HepG2 (cell line): ENCODE data around the gene PCSK6. TPM values are rescaled to one million over a fixed set of nuclear protein-coding genes. Genes with fewer than 3 reads are reported as not detected.

Experiments used
- ATAC-seq: fragments of 200-7000 bp; cut with Tn5 transposase; 3 replicates; pipeline ENCODE4 v1.9.1; 2020; ENCODE audit warnings: mild to moderate bottlenecking, moderate library complexity
- BruUV-seq: library from RNA; stranded (reverse); fragments of 400-500 nt; replicated peaks from 2 replicates; lab custom pipeline; 2021; lab: Mats Ljungman, UMichigan
- CTCF ChIA-PET: fragments of 300-600 bp; formaldehyde crosslinking; extraction: SDS; loops from one replicate; lab custom pipeline; 2021; ENCODE audit warnings: low total read pairs, inconsistent platforms, low intra/inter-chr PET ratio; lab: Yijun Ruan, JAX
- POLR2A ChIA-PET: fragments of 350-600 bp; sonication (Branson Sonifier 250); formaldehyde crosslinking; loops from one replicate; lab custom pipeline; 2020; ENCODE audit warnings: antibody characterized with exemption, inconsistent platforms; lab: Yijun Ruan, JAX
- DNase-seq: peaks from one replicate; pipeline ENCODE4 v3.0.0-alpha.2; 2015; ENCODE audit warnings: low spot score
- FAIRE-seq: peaks from 3 replicates; lab custom pipeline; 2011; peaks lifted over from hg19 to GRCh38; lab: Jason Lieb, UNC
- H2AFZ ChIP-seq: one replicate; pipeline ENCODE4 v1.6.1; 2011; ENCODE audit warnings: low read length, inconsistent platforms
- H3K27ac ChIP-seq: fragments of 300-600 bp; 3 replicates; pipeline ENCODE4 v1.8.0; 2011; ENCODE audit warnings: mixed run types, mild to moderate bottlenecking, mixed read lengths, low read length, inconsistent platforms; ENCODE audit not compliant: insufficient read depth; ENCODE audit errors: extremely low read length
- H3K27me3 ChIP-seq, 2 experiments: fragments of 200-600 bp in 1 of 2; 2 replicates in 1 of 2; 3 replicates in 1 of 2; pipeline versions ENCODE4 v1.6.0 to v1.8.0; 2011; ENCODE audit warnings: low read length in 2 of 2, mild to moderate bottlenecking in 2 of 2, moderate library complexity in 2 of 2, inconsistent platforms in 1 of 2; ENCODE audit not compliant: insufficient read depth in 2 of 2, control insufficient read depth in 1 of 2
- H3K36me3 ChIP-seq, 2 experiments: fragments of 200-600 bp in 1 of 2; replicated peaks in 1 of 2; 2 replicates in 1 of 2; 3 replicates in 1 of 2; pipeline versions ENCODE4 v1.5.1 to v1.8.0; 2011; ENCODE audit warnings: low read length in 2 of 2, inconsistent platforms in 1 of 2; ENCODE audit not compliant: insufficient read depth in 2 of 2, control insufficient read depth in 1 of 2
- H3K4me1 ChIP-seq: 2 replicates; pipeline ENCODE4 v1.5.1; 2012; ENCODE audit warnings: low read length, inconsistent platforms; ENCODE audit not compliant: insufficient read depth
- H3K4me2 ChIP-seq: 2 replicates; pipeline ENCODE4 v1.6.0; 2011; ENCODE audit warnings: low read depth, low read length, inconsistent platforms
- H3K4me3 ChIP-seq, 3 experiments: fragments of 200-600 bp in 1 of 3; sonication (generic), shearing (Covaris generic) in 1 of 3; replicated peaks in 1 of 3; 2 replicates each; pipeline ENCODE4 v1.5.1; 2011 to 2016; ENCODE audit warnings: low read length in 3 of 3, inconsistent platforms in 2 of 3, low read depth in 2 of 3, mild to moderate bottlenecking in 2 of 3, control low read depth in 1 of 3, mixed read lengths in 1 of 3; ENCODE audit not compliant: insufficient read depth in 1 of 3
- H3K79me2 ChIP-seq: one replicate; pipeline ENCODE4 v1.6.1; 2011; ENCODE audit warnings: low read length, inconsistent platforms; ENCODE audit not compliant: insufficient read depth
- H3K9ac ChIP-seq: 2 replicates; pipeline ENCODE4 v1.6.0; 2011; ENCODE audit warnings: mild to moderate bottlenecking, low read depth, low read length, inconsistent platforms; ENCODE audit not compliant: insufficient read depth
- H3K9me3 ChIP-seq: 2 replicates; pipeline ENCODE4 v1.5.1; 2012; ENCODE audit warnings: mild to moderate bottlenecking, low read length
- H4K20me1 ChIP-seq: 2 replicates; pipeline ENCODE4 v1.6.0; 2011; ENCODE audit warnings: inconsistent platforms, mild to moderate bottlenecking, low read length, moderate library complexity; ENCODE audit not compliant: insufficient read depth
- GTF3A ChIP-seq: sonication (generic); formaldehyde crosslinking; conservative IDR thresholded peaks from 2 replicates; pipeline ENCODE4 v1.4.0; 2020; ENCODE audit warnings: mild to moderate bottlenecking, missing genetic modification reagents
- MYNN ChIP-seq: sonication (generic); formaldehyde crosslinking; IDR thresholded peaks from 2 replicates; pipeline ENCODE4 v1.4.0; 2020; ENCODE audit warnings: mild to moderate bottlenecking, low read depth, missing genetic modification reagents
- STAG1 ChIP-seq: sonication (generic); formaldehyde crosslinking; IDR thresholded peaks from 2 replicates; pipeline ENCODE4 v1.4.0; 2020; ENCODE audit warnings: missing genetic modification reagents
- ZBTB21 ChIP-seq: sonication (generic); formaldehyde crosslinking; IDR thresholded peaks from 2 replicates; pipeline ENCODE4 v1.4.0; 2020; ENCODE audit warnings: missing genetic modification reagents
- ZFP82 ChIP-seq: sonication (generic); formaldehyde crosslinking; IDR thresholded peaks from 2 replicates; pipeline ENCODE4 v1.5.1; 2020; ENCODE audit warnings: mild to moderate bottlenecking, missing genetic modification reagents, borderline replicate concordance
- ZNF367 ChIP-seq: sonication (generic); formaldehyde crosslinking; IDR thresholded peaks from 2 replicates; pipeline ENCODE4 v1.4.0; 2020; ENCODE audit warnings: missing genetic modification reagents, borderline replicate concordance
- ZNF569 ChIP-seq: sonication (generic); formaldehyde crosslinking; IDR thresholded peaks from 2 replicates; pipeline ENCODE4 v1.5.0; 2020; ENCODE audit warnings: mild to moderate bottlenecking, missing genetic modification reagents, moderate library complexity, borderline replicate concordance
- ZNF75D ChIP-seq: sonication (generic); formaldehyde crosslinking; IDR thresholded peaks from 2 replicates; pipeline ENCODE4 v1.8.1; 2023; ENCODE audit warnings: missing genetic modification reagents, mild to moderate bottlenecking, borderline replicate concordance
- WGBS: methylation state at CpG from one replicate; pipeline ENCODE4 v1.1.6; 2017; ENCODE audit warnings: low lambda C conversion rate; 5-methylcytosine and 5-hydroxymethylcytosine counted together
- in situ Hi-C: cut with HindIII; loops from 2 replicates; pipeline ENCODE4 v1.10.0; 2017; ENCODE audit warnings: low pct_unique_long_range_greater_than_20kb; ENCODE audit not compliant: extremely low pct_ligation_motif_present
- intact Hi-C: fragments of 100-400 bp; cut with micrococcal nuclease; formaldehyde crosslinking; loops from one replicate; pipeline ENCODE4 v1.10.0; 2022; ENCODE audit not compliant: unreplicated experiment
- polyA plus RNA-seq, 8 experiments: library from polyadenylated mRNA; depleted of rRNA in 3 of 8; stranded (reverse) in 7 of 8; unstranded in 1 of 8; fragments of >200 nt; fragmentation: Illumina TruSeq in 4 of 8; extraction: Trizol in 4 of 8; gene quantifications; 2 replicates each; pipeline versions ENCODE4 v1.2.1 to v1.2.3, GENCODE V29; 2011 to 2016; ENCODE audit warnings: low read depth in 4 of 8, missing spikeins in 1 of 8, mixed read lengths in 1 of 8; ENCODE audit not compliant: insufficient read depth in 1 of 8
- total RNA-seq, 5 experiments: library from RNA; depleted of rRNA; stranded (reverse); fragments of >200 nt; fragmentation: Illumina TruSeq; extraction: Trizol; gene quantifications; 2 replicates each; pipeline ENCODE4 v1.2.3, GENCODE V29; 2016; ENCODE audit warnings: low read depth in 1 of 5
- TF ChIP-seq, protein P1 (sequence below): IDR thresholded peaks from 2 replicates; pipeline ENCODE4 v1.6.1; 2016; ENCODE audit warnings: missing genetic modification reagents, missing compliant biosample characterization

The PCSK6 gene
- total and polyA plus RNA-seq, 2 of the 13 experiments (the other 11 are each of a cell fraction or from before 2014, with no cell fraction given), result 56.5 to 155 TPM

GRCh38 chr15:101393172-101393571 lies 96.3 kb downstream of the PCSK6 start:
- H3K79me2 ChIP-seq, result no peaks in the 10 kb centered on the region
- H3K27ac ChIP-seq, result no peak overlapping the region
- H4K20me1 ChIP-seq, result no peaks in the 10 kb centered on the region
- TF ChIP-seq STAG1 (CRISPR knock-in tag), result no peak
- TF ChIP-seq ZNF569 (CRISPR knock-in tag), result no peak
- TF ChIP-seq, protein P1, sequence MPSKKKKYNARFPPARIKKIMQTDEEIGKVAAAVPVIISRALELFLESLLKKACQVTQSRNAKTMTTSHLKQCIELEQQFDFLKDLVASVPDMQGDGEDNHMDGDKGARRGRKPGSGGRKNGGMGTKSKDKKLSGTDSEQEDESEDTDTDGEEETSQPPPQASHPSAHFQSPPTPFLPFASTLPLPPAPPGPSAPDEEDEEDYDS (CRISPR knock-in tag), result no peak
- TF ChIP-seq, all 625 proteins: peak for 0
- Histone ChIP-seq H2AFZ (no peak overlapping the region), H3K9me3 (no peaks in the 10 kb centered on the region), H3K9ac (no peak overlapping the region), H3K4me1 (no peaks in the 10 kb centered on the region), H3K4me3 (no peak overlapping the region), H3K4me2 (no peak overlapping the region), H3K36me3 (peaks cover 41 to 99% of the 10 kb centered on the region in 2 experiments), H3K27me3 (no peaks in the 10 kb centered on the region)
- WGBS, result 94% methylated on average over 2 of the region's 13 CpGs
- ATAC-seq (no peak), FAIRE-seq (no peak), DNase-seq (no peak)
- ChIA-PET CTCF (no interaction called here), POLR2A (no interaction called here)
- intact Hi-C loops (no loop called here), in situ Hi-C loops (no loop called here)
- no TSS peak for BruUV-seq

- POLR2A ChIA-PET, result no interaction called here
- Histone ChIP-seq H3K27me3 (no peaks in the 10 kb centered on the region), H4K20me1 (no peaks in the 10 kb centered on the region), H2AFZ (no peak overlapping the region), H3K27ac (no peak overlapping the region), H3K9ac (no peak overlapping the region), H3K79me2 (no peaks in the 10 kb centered on the region), H3K9me3 (no peaks in the 10 kb centered on the region), H3K4me3 (no peak overlapping the region), H3K36me3 (peaks cover 37 to 99% of the 10 kb centered on the region in 2 experiments), H3K4me1 (no peaks in the 10 kb centered on the region)
- WGBS, result 94% methylated on average over 17 of the region's 17 CpGs
- CTCF ChIA-PET, result no interaction called here
- DNase-seq, result no peak
- intact Hi-C loops, result no loop called here
- FAIRE-seq, result no peak
- TF ChIP-seq GTF3A (CRISPR knock-in tag), result no peak
- no peak for TF ChIP-seq ZNF367 (CRISPR knock-in tag)
- TF ChIP-seq ZNF75D (CRISPR knock-in tag), result no peak
- TF ChIP-seq ZBTB21 (CRISPR knock-in tag), result no peak
- no peak for TF ChIP-seq MYNN
- TF ChIP-seq ZFP82 (CRISPR knock-in tag), result no peak
- TF ChIP-seq, all 625 proteins: peak for 0
- in situ Hi-C loops, result no loop called here
- BruUV-seq, result no TSS peak
- H3K4me2 ChIP-seq, result no peak overlapping the region
- no peak for ATAC-seq
Measured at GRCh38 chr15:101391981-101392640, 97.4 kb downstream of the PCSK6 start.
